ENCODE results near the gene THSD4.

The THSD4 gene

GRCh38 chr15:71737761-71738160 lies 622.5 kb downstream of the THSD4 start:
- Histone ChIP-seq H3K4me1 (ENCODE audit: control insufficient read depth in 1 of 2, insufficient read depth in 2 of 2, low read length in 2 of 2) (no peaks in the 10 kb centered on the region), H3K36me3 (ENCODE audit: control insufficient read depth in 1 of 2, insufficient read depth in 2 of 2, low read length in 2 of 2) (no peaks in the 10 kb centered on the region), H3K9me3 (ENCODE audit: control insufficient read depth in 1 of 2, low read length in 2 of 2) (no peaks in the 10 kb centered on the region), H3K4me3 (ENCODE audit: low read depth in 1 of 2, low read length in 2 of 2) (no peak overlapping the region), H3K9ac (ENCODE audit: low read depth in 1 of 2, low read length in 2 of 2) (no peak overlapping the region), H3K27me3 (ENCODE audit: control insufficient read depth in 1 of 2, insufficient read depth in 2 of 2, low read length in 2 of 2) (no peaks in the 10 kb centered on the region), H3K27ac (ENCODE audit: low read depth, low read length) (no peak overlapping the region)

DNA sequence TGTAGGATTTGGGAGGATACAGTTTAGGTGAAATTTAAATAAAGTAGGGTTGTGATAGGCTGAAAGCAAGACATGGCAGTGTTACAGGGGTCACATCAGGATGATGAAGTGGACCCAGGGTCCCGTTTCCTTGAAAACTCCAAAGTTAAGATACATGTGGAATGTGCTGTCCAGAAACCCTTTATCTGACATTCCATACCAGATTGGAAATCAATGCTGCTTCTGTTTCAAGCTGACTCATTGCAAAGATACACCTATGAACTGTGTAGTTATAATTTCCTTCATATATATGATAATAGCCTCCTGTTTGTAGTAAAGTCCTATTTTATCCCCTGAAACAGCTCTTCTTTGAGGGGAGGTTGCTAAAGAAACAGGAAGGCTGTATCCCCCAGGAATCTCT lies 624.1 kb downstream of the THSD4 start:
- Histone ChIP-seq H3K9ac (ENCODE audit: low read depth in 1 of 2, low read length in 2 of 2) (no peak overlapping the region), H3K36me3 (ENCODE audit: control insufficient read depth in 1 of 2, insufficient read depth in 2 of 2, low read length in 2 of 2) (no peaks in the 10 kb centered on the region), H3K27me3 (ENCODE audit: control insufficient read depth in 1 of 2, insufficient read depth in 2 of 2, low read length in 2 of 2) (no peaks in the 10 kb centered on the region), H3K27ac (ENCODE audit: low read depth, low read length) (no peak overlapping the region), H3K4me3 (ENCODE audit: low read depth in 1 of 2, low read length in 2 of 2) (no peak overlapping the region), H3K9me3 (ENCODE audit: control insufficient read depth in 1 of 2, low read length in 2 of 2) (no peaks in the 10 kb centered on the region), H3K4me1 (ENCODE audit: control insufficient read depth in 1 of 2, insufficient read depth in 2 of 2, low read length in 2 of 2) (no peaks in the 10 kb centered on the region)

DNA sequence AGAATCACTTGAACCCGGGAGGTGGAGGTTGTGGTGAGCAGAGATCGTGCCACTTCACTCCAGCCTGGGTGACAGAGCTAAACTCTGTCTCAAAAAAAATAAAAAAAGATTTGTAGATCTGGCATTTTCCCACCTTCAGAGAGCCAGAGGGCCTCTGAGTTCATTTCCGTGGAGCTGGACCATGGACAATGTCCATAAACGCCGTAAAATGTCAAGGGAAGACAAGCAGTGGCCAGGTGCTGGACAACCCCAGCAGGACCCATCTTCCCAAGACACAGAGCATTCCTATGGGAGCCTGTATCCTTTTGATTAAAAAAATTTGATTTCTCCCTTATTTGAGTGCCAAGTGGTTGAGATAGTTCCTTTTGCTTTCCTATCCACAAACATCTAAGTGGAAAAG lies 627.7 kb downstream of the THSD4 start:
- no peak overlapping the region for H3K9ac ChIP-seq (ENCODE audit: low read depth in 1 of 2, low read length in 2 of 2)
- no peaks in the 10 kb centered on the region for H3K36me3 ChIP-seq (ENCODE audit: control insufficient read depth in 1 of 2, insufficient read depth in 2 of 2, low read length in 2 of 2)
- H3K9me3 ChIP-seq (ENCODE audit: control insufficient read depth in 1 of 2, low read length in 2 of 2) = no peaks in the 10 kb centered on the region
- no peaks in the 10 kb centered on the region for H3K27me3 ChIP-seq (ENCODE audit: control insufficient read depth in 1 of 2, insufficient read depth in 2 of 2, low read length in 2 of 2)
- no peak overlapping the region for H3K27ac ChIP-seq (ENCODE audit: low read depth, low read length)
- H3K4me1 ChIP-seq (ENCODE audit: control insufficient read depth in 1 of 2, insufficient read depth in 2 of 2, low read length in 2 of 2) = peaks cover 0 to 9% of the 10 kb centered on the region in 2 donors
- H3K4me3 ChIP-seq (ENCODE audit: low read depth in 1 of 2, low read length in 2 of 2) = no peak overlapping the region

GRCh38 chr15:71743861-71744382 lies 628.7 kb downstream of the THSD4 start:
- H3K9me3 ChIP-seq (ENCODE audit: control insufficient read depth in 1 of 2, low read length in 2 of 2) = no peaks in the 10 kb centered on the region
- no peak overlapping the region for H3K4me3 ChIP-seq (ENCODE audit: low read depth in 1 of 2, low read length in 2 of 2)
- peaks cover 0 to 9% of the 10 kb centered on the region in 2 donors for H3K4me1 ChIP-seq (ENCODE audit: control insufficient read depth in 1 of 2, insufficient read depth in 2 of 2, low read length in 2 of 2)
- H3K27me3 ChIP-seq (ENCODE audit: control insufficient read depth in 1 of 2, insufficient read depth in 2 of 2, low read length in 2 of 2) = no peaks in the 10 kb centered on the region
- no peak overlapping the region for H3K9ac ChIP-seq (ENCODE audit: low read depth in 1 of 2, low read length in 2 of 2)
- no peak overlapping the region for H3K27ac ChIP-seq (ENCODE audit: low read depth, low read length)
- no peaks in the 10 kb centered on the region for H3K36me3 ChIP-seq (ENCODE audit: control insufficient read depth in 1 of 2, insufficient read depth in 2 of 2, low read length in 2 of 2)

- Histone ChIP-seq H3K9me3 (ENCODE audit: control insufficient read depth in 1 of 2, low read length in 2 of 2) (no peaks in the 10 kb centered on the region), H3K36me3 (ENCODE audit: control insufficient read depth in 1 of 2, insufficient read depth in 2 of 2, low read length in 2 of 2) (no peaks in the 10 kb centered on the region), H3K4me1 (ENCODE audit: control insufficient read depth in 1 of 2, insufficient read depth in 2 of 2, low read length in 2 of 2) (peaks cover 0 to 9% of the 10 kb centered on the region in 2 donors), H3K27me3 (ENCODE audit: control insufficient read depth in 1 of 2, insufficient read depth in 2 of 2, low read length in 2 of 2) (no peaks in the 10 kb centered on the region), H3K4me3 (ENCODE audit: low read depth in 1 of 2, low read length in 2 of 2) (no peak overlapping the region), H3K27ac (ENCODE audit: low read depth, low read length) (no peak overlapping the region), H3K9ac (ENCODE audit: low read depth in 1 of 2, low read length in 2 of 2) (no peak overlapping the region)
These were observed 631.4 kb downstream of the THSD4 start for GRCh38 chr15:71746719-71747118.

GRCh38 chr15:71747128-71748083 lies 632.1 kb downstream of the THSD4 start:
- Histone ChIP-seq H3K36me3 (ENCODE audit: control insufficient read depth in 1 of 2, insufficient read depth in 2 of 2, low read length in 2 of 2) (no peaks in the 10 kb centered on the region), H3K9ac (ENCODE audit: low read depth in 1 of 2, low read length in 2 of 2) (no peak overlapping the region), H3K4me1 (ENCODE audit: control insufficient read depth in 1 of 2, insufficient read depth in 2 of 2, low read length in 2 of 2) (peaks cover 0 to 12% of the 10 kb centered on the region in 2 donors), H3K27ac (ENCODE audit: low read depth, low read length) (no peak overlapping the region), H3K27me3 (ENCODE audit: control insufficient read depth in 1 of 2, insufficient read depth in 2 of 2, low read length in 2 of 2) (no peaks in the 10 kb centered on the region), H3K9me3 (ENCODE audit: control insufficient read depth in 1 of 2, low read length in 2 of 2) (no peaks in the 10 kb centered on the region), H3K4me3 (ENCODE audit: low read depth in 1 of 2, low read length in 2 of 2) (no peak overlapping the region)

DNA sequence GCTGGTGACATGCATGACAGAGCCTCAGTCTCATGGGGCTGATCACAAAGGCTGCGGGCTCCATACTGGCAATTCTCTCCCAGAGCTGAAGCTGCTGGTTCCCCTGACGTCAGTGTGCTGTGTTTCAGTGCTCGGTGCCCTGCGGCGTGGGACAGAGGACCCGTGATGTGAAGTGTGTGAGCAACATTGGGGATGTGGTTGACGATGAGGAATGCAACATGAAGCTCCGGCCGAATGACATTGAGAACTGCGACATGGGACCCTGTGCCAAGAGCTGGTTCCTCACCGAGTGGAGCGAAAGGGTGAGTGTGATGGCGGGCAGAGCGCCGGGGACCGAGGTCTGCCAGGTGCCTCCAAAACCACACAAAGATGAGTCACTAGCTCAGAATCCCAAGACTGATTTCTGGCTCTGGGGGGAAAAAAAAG lies 633.0 kb downstream of the THSD4 start:
- H3K4me3 ChIP-seq (ENCODE audit: low read depth in 1 of 2, low read length in 2 of 2) = no peak overlapping the region
- H3K36me3 ChIP-seq (ENCODE audit: control insufficient read depth in 1 of 2, insufficient read depth in 2 of 2, low read length in 2 of 2) = no peaks in the 10 kb centered on the region
- H3K4me1 ChIP-seq (ENCODE audit: control insufficient read depth in 1 of 2, insufficient read depth in 2 of 2, low read length in 2 of 2) = peaks cover 0 to 19% of the 10 kb centered on the region in 2 donors
- no peaks in the 10 kb centered on the region for H3K9me3 ChIP-seq (ENCODE audit: control insufficient read depth in 1 of 2, low read length in 2 of 2)
- no peaks in the 10 kb centered on the region for H3K27me3 ChIP-seq (ENCODE audit: control insufficient read depth in 1 of 2, insufficient read depth in 2 of 2, low read length in 2 of 2)
- no peak overlapping the region for H3K9ac ChIP-seq (ENCODE audit: low read depth in 1 of 2, low read length in 2 of 2)
- H3K27ac ChIP-seq (ENCODE audit: low read depth, low read length) = no peak overlapping the region

- H3K36me3 ChIP-seq (ENCODE audit: control insufficient read depth in 1 of 2, insufficient read depth in 2 of 2, low read length in 2 of 2) = no peaks in the 10 kb centered on the region
- peaks cover 0 to 21% of the 10 kb centered on the region in 2 donors for H3K4me1 ChIP-seq (ENCODE audit: control insufficient read depth in 1 of 2, insufficient read depth in 2 of 2, low read length in 2 of 2)
- no peak overlapping the region for H3K4me3 ChIP-seq (ENCODE audit: low read depth in 1 of 2, low read length in 2 of 2)
- no peaks in the 10 kb centered on the region for H3K27me3 ChIP-seq (ENCODE audit: control insufficient read depth in 1 of 2, insufficient read depth in 2 of 2, low read length in 2 of 2)
- H3K27ac ChIP-seq (ENCODE audit: low read depth, low read length) = no peak overlapping the region
- no peak overlapping the region for H3K9ac ChIP-seq (ENCODE audit: low read depth in 1 of 2, low read length in 2 of 2)
- H3K9me3 ChIP-seq (ENCODE audit: control insufficient read depth in 1 of 2, low read length in 2 of 2) = peaks cover 0 to 3% of the 10 kb centered on the region in 2 donors
These were observed 634.2 kb downstream of the THSD4 start for GRCh38 chr15:71749500-71749899.

- Histone ChIP-seq H3K4me1 (ENCODE audit: control insufficient read depth in 1 of 2, insufficient read depth in 2 of 2, low read length in 2 of 2) (peaks cover 0 to 18% of the 10 kb centered on the region in 2 donors), H3K9ac (ENCODE audit: low read depth in 1 of 2, low read length in 2 of 2) (no peak overlapping the region), H3K27me3 (ENCODE audit: control insufficient read depth in 1 of 2, insufficient read depth in 2 of 2, low read length in 2 of 2) (no peaks in the 10 kb centered on the region), H3K9me3 (ENCODE audit: control insufficient read depth in 1 of 2, low read length in 2 of 2) (peaks cover 0 to 5% of the 10 kb centered on the region in 2 donors), H3K36me3 (ENCODE audit: control insufficient read depth in 1 of 2, insufficient read depth in 2 of 2, low read length in 2 of 2) (no peaks in the 10 kb centered on the region), H3K27ac (ENCODE audit: low read depth, low read length) (no peak overlapping the region), H3K4me3 (ENCODE audit: low read depth in 1 of 2, low read length in 2 of 2) (no peak overlapping the region)
These were observed 636.9 kb downstream of the THSD4 start for GRCh38 chr15:71752128-71752527.

GRCh38 chr15:71752604-71753289 lies 637.5 kb downstream of the THSD4 start:
- H3K36me3 ChIP-seq (ENCODE audit: control insufficient read depth in 1 of 2, insufficient read depth in 2 of 2, low read length in 2 of 2) = no peaks in the 10 kb centered on the region
- H3K9me3 ChIP-seq (ENCODE audit: control insufficient read depth in 1 of 2, low read length in 2 of 2) = peaks cover 0 to 5% of the 10 kb centered on the region in 2 donors
- H3K4me3 ChIP-seq (ENCODE audit: low read depth in 1 of 2, low read length in 2 of 2) = no peak overlapping the region
- H3K27ac ChIP-seq (ENCODE audit: low read depth, low read length) = no peak overlapping the region
- H3K27me3 ChIP-seq (ENCODE audit: control insufficient read depth in 1 of 2, insufficient read depth in 2 of 2, low read length in 2 of 2) = no peaks in the 10 kb centered on the region
- H3K4me1 ChIP-seq (ENCODE audit: control insufficient read depth in 1 of 2, insufficient read depth in 2 of 2, low read length in 2 of 2) = peaks cover 2 to 12% of the 10 kb centered on the region in 2 donors
- no peak overlapping the region for H3K9ac ChIP-seq (ENCODE audit: low read depth in 1 of 2, low read length in 2 of 2)

Data from duodenal mucosa (tissue), 2 donors.